Measurements from ENCODE around the gene CCL5. TPM values are rescaled to one million over a fixed set of nuclear protein-coding genes. Genes with fewer than 3 reads are reported as not detected.

The CCL5 gene
- total and polyA plus RNA-seq, 10 of the 15 experiments (the other 5 are each of a cell fraction or from before 2014, with no cell fraction given): 45.7 to 186 (median 90.8) TPM

DNA sequence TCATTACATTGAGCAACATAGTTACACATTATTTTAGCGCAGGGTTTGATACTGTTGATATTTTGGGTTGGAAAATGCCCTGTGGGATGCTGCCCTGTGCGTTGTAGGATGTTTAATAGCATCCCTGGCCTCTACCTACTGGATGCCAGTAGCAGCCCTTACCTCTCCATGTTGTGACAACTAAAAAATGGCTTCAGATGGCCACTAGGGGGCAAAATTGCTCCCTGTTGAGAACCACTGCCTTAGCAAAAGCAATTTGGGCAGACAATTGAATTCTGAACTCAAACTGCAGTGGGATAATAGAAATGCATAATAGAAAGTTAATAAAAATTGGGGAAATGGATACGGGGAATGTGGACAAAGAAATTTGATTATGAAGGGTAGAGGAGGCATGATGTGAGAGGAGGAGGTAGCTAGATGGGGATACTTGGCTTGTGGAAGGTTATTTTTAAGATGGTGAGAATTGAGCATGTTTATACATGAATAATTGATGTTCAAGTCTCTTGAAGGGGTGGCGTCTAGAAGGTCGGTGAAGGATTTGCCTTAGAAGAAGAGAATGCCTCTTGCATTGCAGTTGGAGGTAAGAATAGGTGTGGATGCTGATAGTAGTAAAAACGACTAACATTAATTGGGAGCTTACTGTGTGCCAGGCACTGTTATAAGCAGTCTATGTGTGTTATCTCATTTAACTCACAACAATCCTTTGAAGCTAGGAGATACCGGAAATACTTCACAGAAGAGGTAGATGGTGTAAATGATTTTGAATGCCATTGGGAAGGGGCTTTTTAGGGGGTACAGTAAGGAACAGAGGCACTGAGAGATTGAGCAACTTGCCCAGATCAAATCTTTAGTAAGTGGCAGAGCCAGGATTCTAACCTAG lies 30.5 kb downstream of the CCL5 start (continued):
- TF ChIP-seq, protein P1, sequence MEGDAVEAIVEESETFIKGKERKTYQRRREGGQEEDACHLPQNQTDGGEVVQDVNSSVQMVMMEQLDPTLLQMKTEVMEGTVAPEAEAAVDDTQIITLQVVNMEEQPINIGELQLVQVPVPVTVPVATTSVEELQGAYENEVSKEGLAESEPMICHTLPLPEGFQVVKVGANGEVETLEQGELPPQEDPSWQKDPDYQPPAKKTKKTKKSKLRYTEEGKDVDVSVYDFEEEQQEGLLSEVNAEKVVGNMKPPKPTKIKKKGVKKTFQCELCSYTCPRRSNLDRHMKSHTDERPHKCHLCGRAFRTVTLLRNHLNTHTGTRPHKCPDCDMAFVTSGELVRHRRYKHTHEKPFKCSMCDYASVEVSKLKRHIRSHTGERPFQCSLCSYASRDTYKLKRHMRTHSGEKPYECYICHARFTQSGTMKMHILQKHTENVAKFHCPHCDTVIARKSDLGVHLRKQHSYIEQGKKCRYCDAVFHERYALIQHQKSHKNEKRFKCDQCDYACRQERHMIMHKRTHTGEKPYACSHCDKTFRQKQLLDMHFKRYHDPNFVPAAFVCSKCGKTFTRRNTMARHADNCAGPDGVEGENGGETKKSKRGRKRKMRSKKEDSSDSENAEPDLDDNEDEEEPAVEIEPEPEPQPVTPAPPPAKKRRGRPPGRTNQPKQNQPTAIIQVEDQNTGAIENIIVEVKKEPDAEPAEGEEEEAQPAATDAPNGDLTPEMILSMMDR (IDR thresholded peaks at IDR 0.05 in 2 of 3, conservative IDR thresholded peaks at IDR 0.05 in 1 of 3; ENCODE audit: control insufficient read depth in 2 of 3, extremely low read depth in 1 of 3, insufficient read depth in 1 of 3, low read depth in 3 of 3, low read length in 3 of 3): peak; percentile 73 to 79 (median 75)
- TF ChIP-seq, protein P2, sequence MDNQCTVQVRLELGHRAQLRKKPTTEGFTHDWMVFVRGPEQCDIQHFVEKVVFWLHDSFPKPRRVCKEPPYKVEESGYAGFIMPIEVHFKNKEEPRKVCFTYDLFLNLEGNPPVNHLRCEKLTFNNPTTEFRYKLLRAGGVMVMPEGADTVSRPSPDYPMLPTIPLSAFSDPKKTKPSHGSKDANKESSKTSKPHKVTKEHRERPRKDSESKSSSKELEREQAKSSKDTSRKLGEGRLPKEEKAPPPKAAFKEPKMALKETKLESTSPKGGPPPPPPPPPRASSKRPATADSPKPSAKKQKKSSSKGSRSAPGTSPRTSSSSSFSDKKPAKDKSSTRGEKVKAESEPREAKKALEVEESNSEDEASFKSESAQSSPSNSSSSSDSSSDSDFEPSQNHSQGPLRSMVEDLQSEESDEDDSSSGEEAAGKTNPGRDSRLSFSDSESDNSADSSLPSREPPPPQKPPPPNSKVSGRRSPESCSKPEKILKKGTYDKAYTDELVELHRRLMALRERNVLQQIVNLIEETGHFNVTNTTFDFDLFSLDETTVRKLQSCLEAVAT (IDR thresholded peaks at IDR 0.05): 0 out of 2 replicates have a peak, but pooled peaks have one; percentile 40
- TF ChIP-seq ZNF274 (IDR thresholded peaks at IDR 0.05; ENCODE audit: insufficient read depth, insufficient read length) (no peak), SIN3A (IDR thresholded peaks at IDR 0.05; ENCODE audit: low read depth, low read length) (no peak), KDM1A (IDR thresholded peaks at IDR 0.05; ENCODE audit: borderline replicate concordance) (no peak), YY1 (IDR thresholded peaks at IDR 0.05; ENCODE audit: low read depth, low read length) (peak; percentile 75), IKZF1 (conservative IDR thresholded peaks at IDR 0.05) (no peak), SMAD1 (IDR thresholded peaks at IDR 0.05; ENCODE audit: low read depth, partially characterized antibody) (no peak)
- TF ChIP-seq, protein P3, sequence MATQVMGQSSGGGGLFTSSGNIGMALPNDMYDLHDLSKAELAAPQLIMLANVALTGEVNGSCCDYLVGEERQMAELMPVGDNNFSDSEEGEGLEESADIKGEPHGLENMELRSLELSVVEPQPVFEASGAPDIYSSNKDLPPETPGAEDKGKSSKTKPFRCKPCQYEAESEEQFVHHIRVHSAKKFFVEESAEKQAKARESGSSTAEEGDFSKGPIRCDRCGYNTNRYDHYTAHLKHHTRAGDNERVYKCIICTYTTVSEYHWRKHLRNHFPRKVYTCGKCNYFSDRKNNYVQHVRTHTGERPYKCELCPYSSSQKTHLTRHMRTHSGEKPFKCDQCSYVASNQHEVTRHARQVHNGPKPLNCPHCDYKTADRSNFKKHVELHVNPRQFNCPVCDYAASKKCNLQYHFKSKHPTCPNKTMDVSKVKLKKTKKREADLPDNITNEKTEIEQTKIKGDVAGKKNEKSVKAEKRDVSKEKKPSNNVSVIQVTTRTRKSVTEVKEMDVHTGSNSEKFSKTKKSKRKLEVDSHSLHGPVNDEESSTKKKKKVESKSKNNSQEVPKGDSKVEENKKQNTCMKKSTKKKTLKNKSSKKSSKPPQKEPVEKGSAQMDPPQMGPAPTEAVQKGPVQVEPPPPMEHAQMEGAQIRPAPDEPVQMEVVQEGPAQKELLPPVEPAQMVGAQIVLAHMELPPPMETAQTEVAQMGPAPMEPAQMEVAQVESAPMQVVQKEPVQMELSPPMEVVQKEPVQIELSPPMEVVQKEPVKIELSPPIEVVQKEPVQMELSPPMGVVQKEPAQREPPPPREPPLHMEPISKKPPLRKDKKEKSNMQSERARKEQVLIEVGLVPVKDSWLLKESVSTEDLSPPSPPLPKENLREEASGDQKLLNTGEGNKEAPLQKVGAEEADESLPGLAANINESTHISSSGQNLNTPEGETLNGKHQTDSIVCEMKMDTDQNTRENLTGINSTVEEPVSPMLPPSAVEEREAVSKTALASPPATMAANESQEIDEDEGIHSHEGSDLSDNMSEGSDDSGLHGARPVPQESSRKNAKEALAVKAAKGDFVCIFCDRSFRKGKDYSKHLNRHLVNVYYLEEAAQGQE (IDR thresholded peaks at IDR 0.05; ENCODE audit: low read depth, low read length): no peak

Measured in GM12878 (cell line).